ENCODE results near the gene CIB4. TPM values are rescaled to one million over a fixed set of nuclear protein-coding genes. Genes with fewer than 3 reads are reported as not detected.

The CIB4 gene
- total RNA-seq, 1 experiment from 2014 or later: not detected

DNA sequence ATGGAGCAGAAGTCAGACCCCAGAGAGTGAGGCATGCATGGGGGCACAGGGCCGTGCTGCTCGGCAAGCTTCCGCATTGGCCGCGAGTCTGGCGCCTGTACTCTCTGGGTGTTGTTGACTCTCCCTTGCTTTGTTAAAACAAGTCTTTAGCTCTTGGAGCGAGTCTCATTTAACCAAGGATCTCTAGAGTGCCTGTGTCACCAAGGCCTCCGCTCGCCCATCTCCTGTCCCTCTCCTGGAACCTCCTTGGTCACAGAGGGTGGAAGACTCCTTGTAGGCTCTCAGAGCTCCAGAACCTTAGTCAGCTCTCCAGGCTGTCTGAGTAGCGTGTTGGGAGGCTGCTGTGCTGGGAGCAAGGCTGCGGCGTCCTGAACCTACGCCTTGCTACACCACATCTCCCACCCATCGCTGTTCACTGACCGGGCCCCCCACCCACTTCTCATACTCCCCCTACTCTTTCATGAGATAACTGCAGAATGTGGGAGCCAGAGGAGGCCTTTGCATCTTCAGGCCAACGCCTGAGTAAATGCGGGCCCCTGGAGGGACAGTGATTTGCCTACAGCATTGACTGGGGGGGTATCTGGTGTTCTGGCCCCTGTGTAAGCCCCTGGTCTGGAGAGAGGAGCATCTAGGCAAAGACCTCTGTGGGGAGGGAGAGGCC is 66.1 kb downstream of the CIB4 start:
- CTCF ChIA-PET: interaction anchor here (1.1 to 1.4 kb wide), 3 partner anchors 13 to 104 kb away, joined by 4 to 5 read pairs (median 4); a partner anchor contains a TSS
- ATAC-seq: no peak

DNA sequence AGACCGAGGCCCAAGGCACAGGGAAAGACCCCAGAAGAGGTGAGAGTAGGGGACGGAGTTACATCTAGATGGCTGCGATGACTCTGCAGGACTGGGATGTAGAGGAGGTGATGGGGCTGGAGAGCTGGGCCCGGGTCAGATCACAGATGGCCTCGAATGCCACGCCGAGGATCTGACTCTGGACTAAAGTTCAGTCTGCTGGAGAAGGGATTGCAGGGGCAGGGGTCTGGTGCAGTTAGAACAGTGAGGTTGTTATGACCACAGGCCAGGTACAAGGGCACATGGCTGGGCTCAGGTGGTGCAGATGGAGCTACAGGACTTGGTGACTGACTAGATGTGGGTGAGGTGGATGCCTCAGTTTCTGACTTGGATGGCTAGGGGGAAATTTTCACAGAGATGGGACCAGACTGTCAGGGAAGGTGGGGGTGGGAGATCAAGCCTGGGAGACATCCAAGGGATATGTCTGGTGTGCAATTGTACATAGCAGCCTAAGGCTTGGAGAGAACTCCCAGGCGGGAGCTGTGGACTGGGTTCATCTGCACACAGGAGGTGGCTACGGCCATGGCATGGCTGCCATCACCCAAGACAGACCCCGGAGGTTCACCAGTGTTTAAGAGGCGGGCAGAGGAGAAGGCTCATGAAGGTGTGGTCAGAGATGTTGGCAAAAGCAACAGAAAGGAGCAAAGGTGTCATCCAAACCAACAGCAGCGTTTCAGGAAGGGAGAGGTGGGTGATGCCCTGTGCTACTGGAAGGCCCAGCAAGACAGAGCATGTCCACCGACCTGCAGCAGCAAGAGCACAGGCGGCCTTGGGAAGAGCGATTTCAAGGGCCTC is 66.9 kb downstream of the CIB4 start:
- TF ChIP-seq JUN (CRISPR knock-in tag; IDR thresholded peaks at IDR 0.05): no peak
- Mint-ChIP-seq H3K4me1 (peaks cover 22% of the 10 kb centered on the region), H3K9me3 (no peaks in the 10 kb centered on the region), H3K36me3 (no peaks in the 10 kb centered on the region), H3K27me3 (ENCODE audit: low read depth) (peaks cover 27% of the 10 kb centered on the region), H3K27ac (no peak overlapping the region), H3K4me3 (no peak overlapping the region)
- DNase-seq (ENCODE audit: low spot score) (no peak), ATAC-seq (no peak)
- ChIA-PET CTCF (interaction anchor here (0.6 to 1.4 kb wide), 4 partner anchors 12 to 275 kb away, joined by 3 to 5 read pairs (median 4); a partner anchor contains a TSS), POLR2A (no interaction called here)

More for the DNA sequence above, 66.1 kb downstream of the CIB4 start:
- POLR2A ChIA-PET: no interaction called here
- Mint-ChIP-seq H3K27me3 (ENCODE audit: low read depth) (peaks cover 24% of the 10 kb centered on the region), H3K27ac (no peak overlapping the region), H3K9me3 (no peaks in the 10 kb centered on the region), H3K4me3 (no peak overlapping the region), H3K4me1 (peaks cover 14% of the 10 kb centered on the region), H3K36me3 (no peaks in the 10 kb centered on the region)
- TF ChIP-seq SMAD3 (CRISPR knock-in tag; IDR thresholded peaks at IDR 0.05; ENCODE audit: borderline replicate concordance) (no peak), CBFB (CRISPR knock-in tag; IDR thresholded peaks at IDR 0.05; ENCODE audit: low read depth) (no peak), CREM (CRISPR knock-in tag; IDR thresholded peaks at IDR 0.05) (no peak), FOXK1 (CRISPR knock-in tag; IDR thresholded peaks at IDR 0.05) (no peak), FOXJ3 (CRISPR knock-in tag; IDR thresholded peaks at IDR 0.05; ENCODE audit: borderline replicate concordance) (no peak), RORB (CRISPR knock-in tag; IDR thresholded peaks at IDR 0.05) (no peak), NFATC4 (CRISPR knock-in tag; IDR thresholded peaks at IDR 0.05) (no peak), TEAD4 (CRISPR knock-in tag; IDR thresholded peaks at IDR 0.05) (no peak), NFE2L1 (CRISPR knock-in tag; IDR thresholded peaks at IDR 0.05) (no peak)
- TF ChIP-seq, protein P1, sequence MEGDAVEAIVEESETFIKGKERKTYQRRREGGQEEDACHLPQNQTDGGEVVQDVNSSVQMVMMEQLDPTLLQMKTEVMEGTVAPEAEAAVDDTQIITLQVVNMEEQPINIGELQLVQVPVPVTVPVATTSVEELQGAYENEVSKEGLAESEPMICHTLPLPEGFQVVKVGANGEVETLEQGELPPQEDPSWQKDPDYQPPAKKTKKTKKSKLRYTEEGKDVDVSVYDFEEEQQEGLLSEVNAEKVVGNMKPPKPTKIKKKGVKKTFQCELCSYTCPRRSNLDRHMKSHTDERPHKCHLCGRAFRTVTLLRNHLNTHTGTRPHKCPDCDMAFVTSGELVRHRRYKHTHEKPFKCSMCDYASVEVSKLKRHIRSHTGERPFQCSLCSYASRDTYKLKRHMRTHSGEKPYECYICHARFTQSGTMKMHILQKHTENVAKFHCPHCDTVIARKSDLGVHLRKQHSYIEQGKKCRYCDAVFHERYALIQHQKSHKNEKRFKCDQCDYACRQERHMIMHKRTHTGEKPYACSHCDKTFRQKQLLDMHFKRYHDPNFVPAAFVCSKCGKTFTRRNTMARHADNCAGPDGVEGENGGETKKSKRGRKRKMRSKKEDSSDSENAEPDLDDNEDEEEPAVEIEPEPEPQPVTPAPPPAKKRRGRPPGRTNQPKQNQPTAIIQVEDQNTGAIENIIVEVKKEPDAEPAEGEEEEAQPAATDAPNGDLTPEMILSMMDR (IDR thresholded peaks at IDR 0.05): no peak
- TF ChIP-seq, protein P2, sequence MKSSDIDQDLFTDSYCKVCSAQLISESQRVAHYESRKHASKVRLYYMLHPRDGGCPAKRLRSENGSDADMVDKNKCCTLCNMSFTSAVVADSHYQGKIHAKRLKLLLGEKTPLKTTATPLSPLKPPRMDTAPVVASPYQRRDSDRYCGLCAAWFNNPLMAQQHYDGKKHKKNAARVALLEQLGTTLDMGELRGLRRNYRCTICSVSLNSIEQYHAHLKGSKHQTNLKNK (CRISPR knock-in tag; IDR thresholded peaks at IDR 0.05): no peak
- DNase-seq (ENCODE audit: low spot score): no peak

DNA sequence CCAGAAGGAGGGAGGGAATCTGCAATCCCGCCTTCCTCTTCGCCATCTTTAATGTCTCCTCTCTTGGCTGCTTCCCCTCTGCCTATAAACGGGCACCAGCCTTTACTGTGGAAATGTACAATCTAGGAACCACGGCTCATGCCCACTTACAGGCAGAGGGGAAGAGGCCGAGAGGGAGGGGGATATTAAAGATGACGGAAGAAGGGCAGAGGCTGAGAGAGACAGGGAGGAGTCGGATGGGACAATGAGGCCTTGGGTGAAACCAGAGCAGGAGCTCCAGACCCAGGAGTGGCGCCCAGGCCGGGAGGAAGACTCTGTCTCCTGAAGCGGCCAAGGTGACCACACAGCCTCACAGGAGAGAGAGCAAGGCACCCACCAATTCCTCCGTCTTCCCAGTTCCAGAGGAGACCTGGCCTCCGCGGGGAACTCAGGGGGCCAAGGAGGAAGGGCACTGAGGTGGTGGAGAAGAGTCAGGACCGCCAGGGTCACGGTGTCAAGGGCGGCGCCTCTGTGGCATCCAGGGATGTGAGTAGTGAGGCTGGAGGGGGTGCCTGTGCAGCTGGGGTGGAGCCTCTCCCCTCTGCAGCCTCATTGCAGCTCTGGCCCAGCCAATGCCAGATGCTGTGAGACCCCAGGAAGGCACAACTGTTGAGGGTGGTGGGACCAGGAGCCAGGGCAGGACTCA is 67.8 kb downstream of the CIB4 start:
- Mint-ChIP-seq H3K36me3 (no peaks in the 10 kb centered on the region), H3K4me3 (no peak overlapping the region), H3K4me1 (peaks cover 25% of the 10 kb centered on the region), H3K9me3 (no peaks in the 10 kb centered on the region), H3K27me3 (ENCODE audit: low read depth) (peaks cover 23% of the 10 kb centered on the region), H3K27ac (no peak overlapping the region)
- ATAC-seq (no peak), DNase-seq (ENCODE audit: low spot score) (no peak)
- TF ChIP-seq, protein P3, sequence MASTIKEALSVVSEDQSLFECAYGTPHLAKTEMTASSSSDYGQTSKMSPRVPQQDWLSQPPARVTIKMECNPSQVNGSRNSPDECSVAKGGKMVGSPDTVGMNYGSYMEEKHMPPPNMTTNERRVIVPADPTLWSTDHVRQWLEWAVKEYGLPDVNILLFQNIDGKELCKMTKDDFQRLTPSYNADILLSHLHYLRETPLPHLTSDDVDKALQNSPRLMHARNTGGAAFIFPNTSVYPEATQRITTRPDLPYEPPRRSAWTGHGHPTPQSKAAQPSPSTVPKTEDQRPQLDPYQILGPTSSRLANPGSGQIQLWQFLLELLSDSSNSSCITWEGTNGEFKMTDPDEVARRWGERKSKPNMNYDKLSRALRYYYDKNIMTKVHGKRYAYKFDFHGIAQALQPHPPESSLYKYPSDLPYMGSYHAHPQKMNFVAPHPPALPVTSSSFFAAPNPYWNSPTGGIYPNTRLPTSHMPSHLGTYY (CRISPR knock-in tag; IDR thresholded peaks at IDR 0.05): no peak
- TF ChIP-seq, protein P4, sequence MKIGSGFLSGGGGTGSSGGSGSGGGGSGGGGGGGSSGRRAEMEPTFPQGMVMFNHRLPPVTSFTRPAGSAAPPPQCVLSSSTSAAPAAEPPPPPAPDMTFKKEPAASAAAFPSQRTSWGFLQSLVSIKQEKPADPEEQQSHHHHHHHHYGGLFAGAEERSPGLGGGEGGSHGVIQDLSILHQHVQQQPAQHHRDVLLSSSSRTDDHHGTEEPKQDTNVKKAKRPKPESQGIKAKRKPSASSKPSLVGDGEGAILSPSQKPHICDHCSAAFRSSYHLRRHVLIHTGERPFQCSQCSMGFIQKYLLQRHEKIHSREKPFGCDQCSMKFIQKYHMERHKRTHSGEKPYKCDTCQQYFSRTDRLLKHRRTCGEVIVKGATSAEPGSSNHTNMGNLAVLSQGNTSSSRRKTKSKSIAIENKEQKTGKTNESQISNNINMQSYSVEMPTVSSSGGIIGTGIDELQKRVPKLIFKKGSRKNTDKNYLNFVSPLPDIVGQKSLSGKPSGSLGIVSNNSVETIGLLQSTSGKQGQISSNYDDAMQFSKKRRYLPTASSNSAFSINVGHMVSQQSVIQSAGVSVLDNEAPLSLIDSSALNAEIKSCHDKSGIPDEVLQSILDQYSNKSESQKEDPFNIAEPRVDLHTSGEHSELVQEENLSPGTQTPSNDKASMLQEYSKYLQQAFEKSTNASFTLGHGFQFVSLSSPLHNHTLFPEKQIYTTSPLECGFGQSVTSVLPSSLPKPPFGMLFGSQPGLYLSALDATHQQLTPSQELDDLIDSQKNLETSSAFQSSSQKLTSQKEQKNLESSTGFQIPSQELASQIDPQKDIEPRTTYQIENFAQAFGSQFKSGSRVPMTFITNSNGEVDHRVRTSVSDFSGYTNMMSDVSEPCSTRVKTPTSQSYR (CRISPR knock-in tag; IDR thresholded peaks at IDR 0.05): no peak
- TF ChIP-seq, protein P5, sequence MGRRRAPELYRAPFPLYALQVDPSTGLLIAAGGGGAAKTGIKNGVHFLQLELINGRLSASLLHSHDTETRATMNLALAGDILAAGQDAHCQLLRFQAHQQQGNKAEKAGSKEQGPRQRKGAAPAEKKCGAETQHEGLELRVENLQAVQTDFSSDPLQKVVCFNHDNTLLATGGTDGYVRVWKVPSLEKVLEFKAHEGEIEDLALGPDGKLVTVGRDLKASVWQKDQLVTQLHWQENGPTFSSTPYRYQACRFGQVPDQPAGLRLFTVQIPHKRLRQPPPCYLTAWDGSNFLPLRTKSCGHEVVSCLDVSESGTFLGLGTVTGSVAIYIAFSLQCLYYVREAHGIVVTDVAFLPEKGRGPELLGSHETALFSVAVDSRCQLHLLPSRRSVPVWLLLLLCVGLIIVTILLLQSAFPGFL (CRISPR knock-in tag; IDR thresholded peaks at IDR 0.05; ENCODE audit: borderline replicate concordance): no peak
- TF ChIP-seq SP1 (CRISPR knock-in tag; conservative IDR thresholded peaks at IDR 0.05): no peak
- TF ChIP-seq NR3C1 (CRISPR knock-in tag; conservative IDR thresholded peaks at IDR 0.05; ENCODE audit: low read depth): no peak
- TF ChIP-seq CREB1 (CRISPR knock-in tag; IDR thresholded peaks at IDR 0.05): no peak
- TF ChIP-seq, protein P6, sequence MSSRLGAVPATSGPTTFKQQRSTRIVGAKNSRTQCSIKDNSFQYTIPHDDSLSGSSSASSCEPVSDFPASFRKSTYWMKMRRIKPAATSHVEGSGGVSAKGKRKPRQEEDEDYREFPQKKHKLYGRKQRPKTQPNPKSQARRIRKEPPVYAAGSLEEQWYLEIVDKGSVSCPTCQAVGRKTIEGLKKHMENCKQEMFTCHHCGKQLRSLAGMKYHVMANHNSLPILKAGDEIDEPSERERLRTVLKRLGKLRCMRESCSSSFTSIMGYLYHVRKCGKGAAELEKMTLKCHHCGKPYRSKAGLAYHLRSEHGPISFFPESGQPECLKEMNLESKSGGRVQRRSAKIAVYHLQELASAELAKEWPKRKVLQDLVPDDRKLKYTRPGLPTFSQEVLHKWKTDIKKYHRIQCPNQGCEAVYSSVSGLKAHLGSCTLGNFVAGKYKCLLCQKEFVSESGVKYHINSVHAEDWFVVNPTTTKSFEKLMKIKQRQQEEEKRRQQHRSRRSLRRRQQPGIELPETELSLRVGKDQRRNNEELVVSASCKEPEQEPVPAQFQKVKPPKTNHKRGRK (CRISPR knock-in tag; IDR thresholded peaks at IDR 0.05; ENCODE audit: borderline replicate concordance): no peak
- no peak for TF ChIP-seq ZNF423 (CRISPR knock-in tag; IDR thresholded peaks at IDR 0.05)
- TF ChIP-seq GABPB1 (CRISPR knock-in tag; IDR thresholded peaks at IDR 0.05): no peak
- POLR2A ChIA-PET: no interaction called here
- CTCF ChIA-PET: interaction anchor here (0.5 to 1.1 kb wide), 3 partner anchors 11 to 276 kb away, joined by 3 to 5 read pairs (median 3); a partner anchor contains a TSS

Measured in WTC11 (cell line).